Activated T-helper 2 cell treated with anti-CD3 and anti-CD28 coated beads, Interferon-gamma antibody, Interleukin-2, Interleukin-4, amounts not matched to agents 10 μg/mL and 5 μg/mL and 100 μg/mL, durations not matched to agents 14 hours and 24 hours and 36 hours (primary cell): Measurements from ENCODE around the gene MILR1. TPM values are rescaled to one million over a fixed set of nuclear protein-coding genes. Genes with fewer than 3 reads are reported as not detected.

Experiments
- total RNA-seq: library from RNA; stranded (reverse); gene quantifications from 2 replicates; pipeline ENCODE4 v1.2.3, GENCODE V29; 2022

The MILR1 gene
- total RNA-seq, 1 donor from 2014 or later = 0.16 TPM

Other genes with a start within 250 kb of the MILR1 start
- gene TEX2, start 185.9 kb upstream of the MILR1 start, total RNA-seq = 20.7 and 22.0 TPM in 2 replicates
- gene PECAM1, start 58.3 kb upstream of the MILR1 start, total RNA-seq = 9.8 and 11.1 TPM in 2 replicates
- 29.6 and 33.8 TPM in 2 replicates for gene POLG2, start 47.9 kb downstream of the MILR1 start, total RNA-seq
- 899 and 902 TPM in 2 replicates for gene DDX5, start 57.2 kb downstream of the MILR1 start, total RNA-seq
- gene CEP95, start 57.9 kb downstream of the MILR1 start, total RNA-seq = 44.9 and 45.2 TPM in 2 replicates
- 12.6 and 13.1 TPM in 2 replicates for gene SMURF2, start 213.2 kb downstream of the MILR1 start, total RNA-seq